ENCODE measurements around the gene GPR150.

The GPR150 gene

GRCh38 chr5:95649842-95650620, 30.1 kb downstream of the GPR150 start:
- DNase-seq (ENCODE audit: low read depth, low spot score): no peak

- no peak for DNase-seq (ENCODE audit: low read depth, low spot score)
Measured at GRCh38 chr5:95652849-95653248, 33.0 kb downstream of the GPR150 start.

- no peak for DNase-seq (ENCODE audit: low read depth, low spot score)
Measured at GRCh38 chr5:95654196-95654595, 34.3 kb downstream of the GPR150 start.

- no peak for DNase-seq (ENCODE audit: low read depth, low spot score)
Measured at GRCh38 chr5:95655575-95655974, 35.7 kb downstream of the GPR150 start.

GRCh38 chr5:95660060-95660459, 40.2 kb downstream of the GPR150 start:
- DNase-seq (ENCODE audit: low read depth, low spot score): no peak

- DNase-seq (ENCODE audit: low read depth, low spot score): no peak
Measured at GRCh38 chr5:95662946-95663345, 43.1 kb downstream of the GPR150 start.

GRCh38 chr5:95664204-95664786, 44.4 kb downstream of the GPR150 start:
- peak; percentile 2 for DNase-seq (ENCODE audit: low read depth, low spot score)

- no peak for DNase-seq (ENCODE audit: low read depth, low spot score)
Measured at GRCh38 chr5:95667061-95667618, 47.3 kb downstream of the GPR150 start.

- no peak for DNase-seq (ENCODE audit: low read depth, low spot score)
Measured at GRCh38 chr5:95667678-95668077, 47.8 kb downstream of the GPR150 start.

GRCh38 chr5:95668216-95668615, 48.3 kb downstream of the GPR150 start:
- no peak for DNase-seq (ENCODE audit: low read depth, low spot score)

GRCh38 chr5:95668728-95669127, 48.8 kb downstream of the GPR150 start:
- no peak for DNase-seq (ENCODE audit: low read depth, low spot score)

GRCh38 chr5:95669540-95669939, 49.7 kb downstream of the GPR150 start:
- DNase-seq (ENCODE audit: low read depth, low spot score): no peak

- DNase-seq (ENCODE audit: low read depth, low spot score): no peak
Measured at GRCh38 chr5:95669985-95670384, 50.1 kb downstream of the GPR150 start.

GRCh38 chr5:95670568-95670967, 50.7 kb downstream of the GPR150 start:
- no peak for DNase-seq (ENCODE audit: low read depth, low spot score)

Data from activated CD4-positive, CD25-positive, alpha-beta regulatory T cell treated with anti-CD3 and anti-CD28 coated beads, Interleukin-2, amount 50 U/mL, for 16 hours (primary cell).